Endothelial cell of umbilical vein (primary cell): ENCODE data around the gene RAB3GAP1. TPM values are rescaled to one million over a fixed set of nuclear protein-coding genes. Genes with fewer than 3 reads are reported as not detected.

Source experiments
- BruUV-seq: library from RNA; stranded (reverse); fragments of 400-500 nt; replicated peaks from 2 replicates; lab custom pipeline; 2021; lab: Mats Ljungman, UMichigan
- CTCF ChIA-PET: fragments of 300-600, 350-600 bp; sonication (Branson Sonifier 250); formaldehyde crosslinking; loops from one replicate; lab custom pipeline; 2021; ENCODE audit warnings: antibody characterized with exemption, inconsistent platforms; lab: Charles Lee
- POLR2A ChIA-PET: fragments of 300-600, 350-600 bp; sonication (Branson Sonifier 250); formaldehyde crosslinking; loops from one replicate; lab custom pipeline; 2021; ENCODE audit warnings: antibody characterized with exemption, inconsistent platforms; lab: Charles Lee
- DNase-seq: peaks from one replicate; pipeline ENCODE4 v3.0.0-alpha.2; 2011; ENCODE audit warnings: low read depth, low spot score
- FAIRE-seq: peaks from 2 replicates; lab custom pipeline; 2011; peaks lifted over from hg19 to GRCh38; lab: Jason Lieb, UNC
- H2AFZ ChIP-seq: 2 replicates; pipeline ENCODE4 v1.6.0; 2012; ENCODE audit warnings: low read depth, low read length, control low read depth, inconsistent platforms
- H3K27ac ChIP-seq: 2 replicates; pipeline ENCODE4 v1.5.1; 2011; ENCODE audit warnings: low read depth, mild to moderate bottlenecking, control low read depth, low read length, moderate library complexity; ENCODE audit not compliant: insufficient read depth
- H3K27me3 ChIP-seq, 2 experiments: 2 replicates each; pipeline versions ENCODE4 v1.6.0 to v1.6.1; 2011; ENCODE audit warnings: low read length in 2 of 2, mixed read lengths in 1 of 2; ENCODE audit not compliant: control insufficient read depth in 2 of 2, insufficient read depth in 2 of 2
- H3K36me3 ChIP-seq, 2 experiments: 2 replicates in 1 of 2; 3 replicates in 1 of 2; pipeline ENCODE4 v1.5.1; 2011; ENCODE audit warnings: low read length in 2 of 2, mild to moderate bottlenecking in 1 of 2, moderate library complexity in 1 of 2; ENCODE audit not compliant: control insufficient read depth in 2 of 2, insufficient read depth in 2 of 2; ENCODE audit errors: extremely low read depth in 1 of 2
- H3K4me1 ChIP-seq: 3 replicates; pipeline ENCODE4 v1.5.1; 2011; ENCODE audit warnings: mild to moderate bottlenecking, low read length; ENCODE audit not compliant: control insufficient read depth, insufficient read depth; ENCODE audit errors: extremely low read depth
- H3K4me2 ChIP-seq: 2 replicates; pipeline ENCODE4 v1.6.1; 2011; ENCODE audit warnings: low read length, control low read depth, mixed read lengths; ENCODE audit not compliant: insufficient read depth
- H3K4me3 ChIP-seq, 3 experiments: fragments of 200-600 bp in 1 of 3; sonication (generic), shearing (Covaris generic) in 1 of 3; replicated peaks in 1 of 3; 2 replicates each; pipeline ENCODE4 v1.5.1; 2011 to 2016; ENCODE audit warnings: control low read depth in 3 of 3, low read length in 3 of 3, mild to moderate bottlenecking in 2 of 3, inconsistent platforms in 1 of 3, low read depth in 1 of 3, moderate library complexity in 1 of 3; ENCODE audit not compliant: insufficient read depth in 1 of 3
- H3K79me2 ChIP-seq: 2 replicates; pipeline ENCODE4 v1.6.0; 2012; ENCODE audit warnings: low read length, inconsistent platforms; ENCODE audit not compliant: control insufficient read depth, insufficient read depth
- H3K9ac ChIP-seq: replicated peaks from 2 replicates; pipeline ENCODE3; 2011; ENCODE audit warnings: low read length, control low read depth; ENCODE audit not compliant: insufficient read depth; ENCODE audit errors: extremely low read depth
- H3K9me1 ChIP-seq: replicated peaks from 3 replicates; pipeline ENCODE4 v1.6.0; 2011; ENCODE audit warnings: mild to moderate bottlenecking, low read length; ENCODE audit not compliant: control insufficient read depth, insufficient read depth; ENCODE audit errors: extremely low read depth
- H3K9me3 ChIP-seq: replicated peaks from 2 replicates; pipeline ENCODE4 v1.5.1; 2012; ENCODE audit warnings: low read length, inconsistent platforms; ENCODE audit not compliant: control insufficient read depth, insufficient read depth
- H4K20me1 ChIP-seq: replicated peaks from 2 replicates; pipeline ENCODE3; 2011; ENCODE audit warnings: mild to moderate bottlenecking, low read length; ENCODE audit not compliant: control insufficient read depth, insufficient read depth; ENCODE audit errors: extremely low read depth
- CTCF ChIP-seq, 2 donors: IDR thresholded peaks; 1 replicate in 1 of 2; 2 replicates in 1 of 2; pipeline ENCODE4 v1.5.1; 2011; ENCODE audit warnings: low read length in 2 of 2, mild to moderate bottlenecking in 2 of 2, moderate library complexity in 2 of 2, control low read depth in 1 of 2, inconsistent platforms in 1 of 2, low read depth in 1 of 2; ENCODE audit not compliant: insufficient read depth in 1 of 2; ENCODE audit errors: extremely low read depth in 1 of 2
- EZH2 ChIP-seq: IDR thresholded peaks from 2 replicates; pipeline ENCODE4 v1.6.1; 2012; ENCODE audit warnings: borderline replicate concordance, low read depth, mild to moderate bottlenecking, moderate library complexity, low read length, inconsistent platforms; ENCODE audit not compliant: severe bottlenecking
- FOS ChIP-seq: IDR thresholded peaks from 2 replicates; pipeline ENCODE4 v1.6.1; 2011; ENCODE audit warnings: mild to moderate bottlenecking, low read length, moderate library complexity, borderline replicate concordance; ENCODE audit not compliant: insufficient read depth
- GATA2 ChIP-seq: IDR thresholded peaks from 2 replicates; pipeline ENCODE4 v1.7.0; 2011; ENCODE audit warnings: low read depth, mild to moderate bottlenecking, moderate library complexity, mixed read lengths, low read length; ENCODE audit not compliant: insufficient read length, insufficient read depth
- JUN ChIP-seq: IDR thresholded peaks from 2 replicates; pipeline ENCODE4 v1.6.1; 2011; ENCODE audit warnings: borderline replicate concordance, low read depth; ENCODE audit not compliant: insufficient read length, insufficient read depth
- MAX ChIP-seq: IDR thresholded peaks from 2 replicates; pipeline ENCODE4 v1.6.1; 2011; ENCODE audit not compliant: insufficient read depth, insufficient read length
- MYC ChIP-seq: IDR thresholded peaks from one replicate; pipeline ENCODE4 v1.6.1; 2011; ENCODE audit warnings: mild to moderate bottlenecking, low read depth, low read length
- POLR2A ChIP-seq: IDR thresholded peaks from 2 replicates; pipeline ENCODE4 v1.6.1; 2012; ENCODE audit warnings: low read depth, mild to moderate bottlenecking, control low read depth, low read length
- POLR2AphosphoS5 ChIP-seq: IDR thresholded peaks from 2 replicates; pipeline ENCODE4 v1.6.1; 2012; ENCODE audit warnings: low read depth, mild to moderate bottlenecking, control low read depth, low read length, moderate library complexity; ENCODE audit not compliant: insufficient read depth
- dilution Hi-C: fragments of 300-500 bp; cut with MboI; formaldehyde crosslinking; loops from one replicate; pipeline ENCODE4 v1.15.0; 2019; ENCODE audit warnings: low sequenced_read_pairs; ENCODE audit not compliant: extremely low pct_ligation_motif_present
- intact Hi-C: fragments of 100-400 bp; cut with micrococcal nuclease; formaldehyde crosslinking; loops from one replicate; pipeline ENCODE4 v1.10.0; 2022
- polyA plus RNA-seq, 4 experiments: library from polyadenylated mRNA; depleted of rRNA in 3 of 4; stranded (reverse) in 3 of 4; unstranded in 1 of 4; fragments of >200 nt; gene quantifications; 2 replicates each; pipeline versions ENCODE4 v1.2.1 to v1.2.3, GENCODE V29; 2011 to 2012; ENCODE audit warnings: missing spikeins in 1 of 4
- total RNA-seq: library from RNA; stranded (reverse); gene quantifications from 2 replicates; pipeline ENCODE4 v1.2.3, GENCODE V29; 2021

Gene RAB3GAP1
- total and polyA plus RNA-seq, 2 donors (not counting 3 experiments of a cell fraction or from before 2014, with no cell fraction given), result 14.9 to 39.5 TPM

GRCh38 chr2:135218426-135218825, 166.3 kb downstream of the RAB3GAP1 start:
- H3K27me3 ChIP-seq, result no peaks in the 10 kb centered on the region
- intact Hi-C loops, result no loop called here
- no peaks in the 10 kb centered on the region for H3K9me3 ChIP-seq
- dilution Hi-C loops, result no loop called here
- no peak for DNase-seq
- FAIRE-seq, result no peak
- H3K9me1 ChIP-seq, result no peaks in the 10 kb centered on the region
- H3K27ac ChIP-seq, result no peak overlapping the region
- H2AFZ ChIP-seq, result no peak overlapping the region
- no peak overlapping the region for H3K4me2 ChIP-seq
- ChIA-PET CTCF (no interaction called here), POLR2A (no interaction called here)
- no peak overlapping the region for H3K9ac ChIP-seq
- H3K4me3 ChIP-seq, result no peak overlapping the region
- no peak for TF ChIP-seq POLR2A
- TF ChIP-seq JUN, result no peak
- no peak for TF ChIP-seq EZH2
- no peak for TF ChIP-seq MYC
- TF ChIP-seq CTCF (IDR thresholded peaks at IDR 0.05; ENCODE audit: extremely low read depth in 1 of 2, insufficient read depth in 1 of 2, low read depth in 1 of 2, low read length in 2 of 2), result no peak
- TF ChIP-seq GATA2, result no peak
- TF ChIP-seq MAX, result no peak
- no peak for TF ChIP-seq POLR2AphosphoS5
- TF ChIP-seq FOS, result no peak
- H3K4me1 ChIP-seq, result no peaks in the 10 kb centered on the region
- no peaks in the 10 kb centered on the region for H4K20me1 ChIP-seq
- no peaks in the 10 kb centered on the region for H3K36me3 ChIP-seq
- no peaks in the 10 kb centered on the region for H3K79me2 ChIP-seq
- BruUV-seq, result no TSS peak
